SK-N-MC (cell line): ENCODE results near the gene CCT3.

ENCODE experiments used
- EZH2 ChIP-seq: fragments of 200-600 bp; sonication (generic); IDR thresholded peaks from one replicate; pipeline ENCODE4 v1.6.1; 2017; ENCODE audit warnings: antibody characterized with exemption
- POLR2AphosphoS5 ChIP-seq: IDR thresholded peaks from 2 replicates; pipeline ENCODE4 v1.6.1; 2012; ENCODE audit warnings: mild to moderate bottlenecking, low read depth, low read length, borderline replicate concordance

- no peak for TF ChIP-seq POLR2AphosphoS5
- TF ChIP-seq EZH2 = no peak
These were observed 40.5 kb upstream of the CCT3 start for GRCh38 chr1:156378557-156378956.
